ENCODE measurements around the gene NR2C1.

DNA sequence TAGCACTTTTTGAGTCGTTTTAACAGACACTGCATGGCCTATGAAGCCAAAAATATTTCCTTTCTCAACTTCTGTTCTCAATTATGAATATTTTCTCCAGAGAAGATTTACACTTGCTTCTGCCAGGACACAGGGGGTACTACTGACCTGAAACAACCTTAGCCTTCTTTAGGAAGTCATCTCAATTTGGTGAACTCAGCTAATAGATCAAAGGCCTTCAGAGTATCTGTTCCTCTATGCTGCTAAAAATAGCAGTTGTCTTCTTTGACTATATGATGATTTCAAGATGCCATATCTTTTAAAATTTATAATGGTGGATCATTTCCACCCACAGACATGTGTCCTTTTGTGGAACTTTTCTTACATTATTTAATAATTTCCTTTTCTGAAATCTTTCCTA lies 55.9 kb downstream of the NR2C1 start:
- TF ChIP-seq POLR2A (IDR thresholded peaks at IDR 0.05; ENCODE audit: low read depth, low read length) (no peak), POLR2AphosphoS5 (IDR thresholded peaks at IDR 0.05; ENCODE audit: low read depth, low read length) (no peak), TAF1 (IDR thresholded peaks at IDR 0.05; ENCODE audit: low read depth, low read length) (no peak), SPI1 (IDR thresholded peaks at IDR 0.05; ENCODE audit: low read depth, low read length) (peak; percentile 76), POU2F2 (IDR thresholded peaks at IDR 0.05; ENCODE audit: low read depth, low read length) (no peak)

Data from GM12891 (cell line).